Fibroblast of lung (primary cell): ENCODE measurements around the gene P3H3.

Experiments used
- CTCF ChIP-seq, 2 donors: IDR thresholded peaks in 1 of 2; conservative IDR thresholded peaks in 1 of 2; 1 replicate in 1 of 2; 2 replicates in 1 of 2; pipeline ENCODE4 v1.5.1; 2011 to 2012; ENCODE audit warnings: low read length in 2 of 2, control low read depth in 1 of 2, inconsistent platforms in 1 of 2, low read depth in 1 of 2, mild to moderate bottlenecking in 1 of 2
- EZH2 ChIP-seq: IDR thresholded peaks from 2 replicates; pipeline ENCODE4 v1.5.1; 2012; ENCODE audit warnings: low read length, control low read depth, mild to moderate bottlenecking; ENCODE audit errors: missing control alignments

- no peak for TF ChIP-seq EZH2
- TF ChIP-seq CTCF (conservative IDR thresholded peaks at IDR 0.05 in 1 of 2, IDR thresholded peaks at IDR 0.05 in 1 of 2; ENCODE audit: low read depth in 1 of 2, low read length in 2 of 2): no peak
Observed at GRCh38 chr12:6861391-6861790, 33.2 kb downstream of the P3H3 start.
